GM10847 (cell line): Measurements from ENCODE around the gene SLC12A8.

ENCODE experiments used
- POLR2A ChIP-seq: IDR thresholded peaks from 2 replicates; pipeline ENCODE4 v1.6.1; 2011; ENCODE audit not compliant: insufficient read length; ENCODE audit errors: extremely low read depth

The SLC12A8 gene

DNA sequence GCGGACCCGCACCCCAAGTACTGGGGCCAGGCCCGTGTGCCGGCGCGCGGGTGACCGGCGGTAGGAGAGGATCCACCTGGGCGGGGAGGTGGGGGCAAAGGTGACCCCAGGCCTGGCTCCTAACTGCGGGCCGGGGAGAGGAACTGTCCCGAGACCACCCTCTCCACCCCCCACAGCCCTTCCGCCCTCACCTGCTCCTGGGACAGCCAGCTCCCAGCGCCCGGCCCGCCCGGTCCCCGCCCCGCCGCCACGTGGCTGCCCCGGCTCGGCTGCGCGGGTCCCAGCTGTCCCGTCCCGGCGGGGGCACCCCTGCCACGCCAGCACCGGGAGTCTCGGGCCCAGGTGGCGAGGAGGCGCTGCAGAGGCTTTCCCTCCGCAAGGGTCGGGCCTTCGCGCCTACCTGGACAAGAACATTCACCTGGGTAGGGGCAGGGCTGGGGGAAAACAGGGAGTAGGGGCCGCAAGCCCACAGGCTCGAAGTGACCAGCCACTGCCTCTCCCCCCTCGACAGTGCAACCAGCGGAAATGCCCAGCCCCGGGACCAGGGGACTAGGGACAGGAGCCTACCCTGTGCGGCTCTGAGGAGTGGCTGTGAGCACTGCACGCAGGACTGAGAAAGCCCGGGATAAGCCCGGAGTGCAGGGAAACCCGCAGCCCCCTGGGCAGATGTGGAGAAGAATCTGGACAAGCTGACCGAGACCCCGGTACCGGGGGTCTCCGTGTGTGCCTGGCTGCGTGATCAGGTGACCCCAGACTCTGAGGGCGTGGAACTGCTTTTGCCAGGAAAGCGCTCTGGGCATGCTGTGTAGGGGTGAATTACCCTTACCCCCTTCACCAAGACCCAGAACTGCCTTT lies at the start of gene SLC12A8:
Gene SLC12A8, minus strand, starts transcription at position 240 of the 855 bp plus-strand sequence. CDS start 1,399 bp downstream, outside the sequence.
- TF ChIP-seq POLR2A: no peak

- no peak for TF ChIP-seq POLR2A
Measured at GRCh38 chr3:125262161-125262560, 49.6 kb upstream of the SLC12A8 start.

DNA sequence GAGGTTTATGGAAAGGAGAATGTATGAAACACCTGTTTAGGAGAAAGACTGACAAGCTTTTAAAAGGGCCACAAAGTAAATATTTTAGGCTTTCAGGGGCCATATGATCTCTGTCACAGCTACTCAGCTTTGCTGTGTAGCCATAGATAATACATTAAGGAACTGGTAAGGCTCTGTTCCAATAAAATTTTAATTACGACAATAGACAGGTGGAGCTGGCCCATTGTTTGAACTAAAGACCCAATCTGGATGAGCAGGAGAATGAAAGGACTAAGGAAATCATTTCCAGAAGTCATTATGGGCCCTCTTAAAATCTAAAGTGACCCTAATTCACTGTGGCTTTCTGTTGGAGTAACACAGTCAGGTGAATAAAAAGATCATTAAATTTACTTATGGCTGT lies 48.5 kb upstream of the SLC12A8 start:
- TF ChIP-seq POLR2A: no peak

DNA sequence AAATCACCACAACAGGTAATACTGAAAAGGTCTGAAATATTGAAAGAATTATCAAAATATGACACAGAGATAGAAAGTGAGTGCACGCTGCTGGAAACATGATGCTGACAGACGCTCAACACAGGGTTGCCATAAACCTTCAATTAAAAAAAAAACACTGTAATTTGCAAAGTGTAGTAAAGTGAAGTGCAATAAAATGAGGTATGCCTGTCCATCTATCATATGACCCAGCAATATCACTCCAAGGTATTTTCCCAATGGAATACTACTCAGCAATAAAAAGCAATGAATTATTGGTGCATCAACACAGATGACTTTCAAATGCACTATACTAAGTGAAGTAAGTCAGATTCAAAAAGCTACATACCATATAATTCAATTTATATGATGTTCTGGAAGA lies 47.6 kb upstream of the SLC12A8 start:
- no peak for TF ChIP-seq POLR2A

DNA sequence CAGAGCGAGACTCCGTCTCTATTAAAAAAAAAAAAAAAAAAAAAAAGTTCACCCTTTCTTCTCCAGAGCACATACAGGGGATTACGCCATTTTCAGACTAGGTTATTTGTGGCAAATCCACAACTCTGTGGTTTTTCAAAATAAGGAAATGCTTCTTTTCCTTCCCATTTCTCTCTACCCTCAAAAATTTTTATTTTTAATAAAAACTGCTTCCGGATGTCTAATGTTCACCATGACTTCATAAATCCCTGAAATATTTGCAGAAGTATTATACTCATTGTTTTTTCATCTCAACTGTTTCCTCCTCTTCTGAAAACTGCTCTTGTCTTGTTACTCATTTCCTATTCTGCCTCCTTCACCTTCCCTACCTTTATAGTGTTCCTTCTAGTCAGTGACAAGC lies 45.0 kb upstream of the SLC12A8 start:
- TF ChIP-seq POLR2A: no peak

DNA sequence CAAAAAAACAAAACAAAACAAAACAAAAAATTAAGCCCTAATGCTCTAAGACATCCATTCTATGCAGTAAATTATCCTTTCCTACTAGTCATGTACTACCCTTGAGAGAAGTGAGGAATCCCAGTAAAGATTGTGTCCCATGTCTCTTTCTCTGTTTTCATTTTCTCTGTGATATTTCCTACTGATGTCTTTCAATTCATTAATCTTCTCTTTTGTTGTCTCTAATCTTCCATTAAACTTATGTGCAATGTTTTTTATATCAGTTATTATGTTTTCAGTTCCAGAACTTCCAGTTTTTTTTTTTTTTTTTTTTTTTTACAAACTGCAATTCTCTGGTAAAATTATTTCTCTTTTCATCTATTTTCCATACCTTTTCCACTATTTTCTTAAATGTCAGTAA lies 44.1 kb upstream of the SLC12A8 start:
- no peak for TF ChIP-seq POLR2A

DNA sequence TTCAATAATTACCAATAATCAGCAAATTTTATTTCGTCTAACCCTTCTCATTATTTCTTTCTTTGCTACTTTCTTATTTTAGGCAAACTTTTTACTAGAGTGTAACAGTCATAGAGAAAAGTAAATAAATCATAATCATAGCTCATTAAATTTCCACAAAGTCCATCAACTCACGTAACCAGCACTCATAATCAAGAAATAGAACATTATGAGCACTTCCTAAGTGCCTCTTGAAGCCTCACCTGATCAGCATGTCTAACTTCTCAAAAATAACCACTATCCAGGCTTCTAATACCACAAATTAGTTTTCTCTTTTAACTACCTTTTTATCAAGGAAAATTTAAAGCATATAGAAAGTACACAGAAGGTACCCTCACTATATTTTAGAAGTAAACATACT lies 38.4 kb upstream of the SLC12A8 start:
- TF ChIP-seq POLR2A: no peak

GRCh38 chr3:125246237-125246636 lies 33.7 kb upstream of the SLC12A8 start:
- TF ChIP-seq POLR2A: no peak

DNA sequence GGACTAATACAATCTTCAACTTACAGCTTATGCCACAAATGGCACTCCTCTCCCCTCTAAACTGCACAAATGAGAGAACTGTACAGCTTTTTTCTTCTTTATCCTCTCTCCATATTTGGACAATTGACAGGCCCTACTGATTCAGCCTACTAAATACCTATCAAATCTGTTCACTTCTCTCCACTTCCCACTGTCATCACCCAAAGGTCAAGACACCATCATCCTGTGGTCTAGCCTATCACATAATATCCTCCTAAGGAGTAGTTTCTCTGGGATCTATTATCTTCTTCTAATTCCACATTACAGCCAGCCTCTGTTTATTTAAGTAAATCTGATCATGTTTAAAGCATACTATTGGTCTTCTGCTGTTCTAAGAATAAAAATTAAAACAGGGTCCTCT lies 33.0 kb upstream of the SLC12A8 start:
- no peak for TF ChIP-seq POLR2A

DNA sequence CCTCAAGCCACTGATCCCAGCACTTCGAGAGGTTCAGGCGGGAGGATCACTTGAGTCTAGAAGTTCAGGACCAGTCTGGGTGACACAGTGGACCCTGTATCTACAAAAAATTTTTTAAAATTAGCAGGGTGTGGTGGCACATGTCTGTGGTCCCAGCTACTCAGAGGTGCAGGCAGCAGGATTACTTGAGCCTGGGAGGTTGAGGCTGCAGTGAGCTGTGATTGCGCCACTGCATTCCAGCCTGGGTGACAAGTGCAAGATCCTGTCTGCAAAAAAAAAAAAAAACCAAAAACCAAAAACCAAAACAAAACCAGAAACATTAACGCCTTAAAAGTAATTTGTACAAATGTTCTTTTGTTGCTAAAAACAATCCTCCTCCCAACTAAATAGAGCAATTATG lies 27.9 kb upstream of the SLC12A8 start:
- TF ChIP-seq POLR2A: no peak

- TF ChIP-seq POLR2A: no peak
Measured at GRCh38 chr3:125239266-125239665, 26.7 kb upstream of the SLC12A8 start.

DNA sequence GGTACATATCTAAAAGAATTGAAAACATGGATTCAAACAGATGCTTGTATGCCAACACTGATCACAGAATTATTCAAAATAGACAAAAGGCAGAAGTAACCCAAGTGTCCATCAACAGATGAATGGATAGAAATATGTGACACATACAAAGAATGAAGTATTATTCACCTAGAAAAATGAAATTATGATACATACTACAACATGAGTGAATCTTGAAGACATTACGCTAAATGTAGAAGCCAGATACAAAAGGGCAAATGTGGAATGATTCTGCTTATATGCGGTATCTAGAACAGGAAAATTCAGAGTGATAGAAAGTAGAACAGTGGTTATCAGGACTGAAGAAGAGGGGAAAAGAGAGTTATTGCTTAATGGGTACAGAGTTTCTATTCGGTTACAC lies 26.2 kb upstream of the SLC12A8 start:
- TF ChIP-seq POLR2A: no peak

GRCh38 chr3:125236331-125236903 lies 23.9 kb upstream of the SLC12A8 start:
- no peak for TF ChIP-seq POLR2A

DNA sequence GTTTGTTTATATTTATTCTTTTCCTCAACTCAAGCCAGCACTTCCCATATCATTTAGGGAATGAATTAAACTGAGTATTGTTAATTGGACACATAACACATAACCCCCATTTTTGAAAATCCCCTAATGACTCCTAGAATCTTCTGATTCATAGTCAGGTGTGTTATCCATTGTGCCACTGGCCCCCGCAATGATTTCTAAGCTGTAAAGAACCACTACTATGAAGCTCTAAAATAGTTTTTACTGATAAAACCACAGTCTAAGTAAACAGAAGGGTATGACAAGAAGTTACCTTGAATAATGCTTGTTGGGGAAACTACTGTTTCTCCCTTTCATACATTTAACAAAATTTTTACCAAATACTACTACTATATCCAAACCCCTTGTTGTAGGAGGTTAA lies 22.3 kb upstream of the SLC12A8 start:
- no peak for TF ChIP-seq POLR2A

- TF ChIP-seq POLR2A: no peak
Measured at GRCh38 chr3:125232401-125232800, 19.9 kb upstream of the SLC12A8 start.

GRCh38 chr3:125231895-125232294 lies 19.3 kb upstream of the SLC12A8 start:
- TF ChIP-seq POLR2A: no peak

DNA sequence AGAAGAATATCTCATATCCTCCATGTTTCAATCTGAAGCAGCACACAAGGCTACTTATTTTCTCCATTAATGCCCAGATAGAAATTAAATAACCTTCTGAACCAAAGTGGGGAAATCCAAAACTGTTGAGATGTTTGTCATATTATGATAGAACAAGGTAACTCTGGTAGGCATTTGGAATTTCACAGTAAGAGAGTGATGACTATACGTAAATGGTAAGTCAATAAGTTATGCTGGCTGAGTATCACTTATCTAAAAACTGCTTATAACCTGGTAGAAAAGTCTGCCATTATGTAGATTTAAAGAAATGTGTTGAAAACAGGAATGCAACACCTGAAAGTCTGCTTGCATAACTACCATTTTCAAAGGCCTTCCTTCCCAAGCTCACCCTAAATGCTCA lies 17.2 kb upstream of the SLC12A8 start:
- no peak for TF ChIP-seq POLR2A
